Measurements from ENCODE around the gene ACTRT1.

DNA sequence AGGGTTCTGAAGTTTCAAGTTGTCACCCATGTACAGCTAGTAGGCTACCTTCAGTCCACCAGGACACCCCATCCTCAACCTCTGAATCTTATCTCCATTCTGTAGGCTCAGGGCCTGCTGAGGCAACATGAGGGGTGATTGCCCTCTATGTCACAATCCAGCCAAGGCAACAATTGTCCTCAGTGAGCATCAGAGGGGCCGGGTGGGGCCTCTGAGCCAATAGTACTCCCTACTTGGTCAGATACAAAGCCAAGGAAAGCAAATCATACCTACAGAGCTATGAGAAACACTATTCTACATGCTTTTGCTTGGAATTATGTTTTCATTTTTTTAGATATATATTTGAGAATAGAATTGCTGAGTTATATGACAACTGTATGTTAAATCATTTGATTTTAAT is at the start of gene ACTRT1:
- TF ChIP-seq, protein P1, sequence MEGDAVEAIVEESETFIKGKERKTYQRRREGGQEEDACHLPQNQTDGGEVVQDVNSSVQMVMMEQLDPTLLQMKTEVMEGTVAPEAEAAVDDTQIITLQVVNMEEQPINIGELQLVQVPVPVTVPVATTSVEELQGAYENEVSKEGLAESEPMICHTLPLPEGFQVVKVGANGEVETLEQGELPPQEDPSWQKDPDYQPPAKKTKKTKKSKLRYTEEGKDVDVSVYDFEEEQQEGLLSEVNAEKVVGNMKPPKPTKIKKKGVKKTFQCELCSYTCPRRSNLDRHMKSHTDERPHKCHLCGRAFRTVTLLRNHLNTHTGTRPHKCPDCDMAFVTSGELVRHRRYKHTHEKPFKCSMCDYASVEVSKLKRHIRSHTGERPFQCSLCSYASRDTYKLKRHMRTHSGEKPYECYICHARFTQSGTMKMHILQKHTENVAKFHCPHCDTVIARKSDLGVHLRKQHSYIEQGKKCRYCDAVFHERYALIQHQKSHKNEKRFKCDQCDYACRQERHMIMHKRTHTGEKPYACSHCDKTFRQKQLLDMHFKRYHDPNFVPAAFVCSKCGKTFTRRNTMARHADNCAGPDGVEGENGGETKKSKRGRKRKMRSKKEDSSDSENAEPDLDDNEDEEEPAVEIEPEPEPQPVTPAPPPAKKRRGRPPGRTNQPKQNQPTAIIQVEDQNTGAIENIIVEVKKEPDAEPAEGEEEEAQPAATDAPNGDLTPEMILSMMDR (conservative IDR thresholded peaks at IDR 0.05 in 1 of 2, IDR thresholded peaks at IDR 0.05 in 1 of 2; ENCODE audit: low read depth in 1 of 2, low read length in 2 of 2), result no peak
- no peak for TF ChIP-seq EZH2 (IDR thresholded peaks at IDR 0.05; ENCODE audit: low read length, missing control alignments)
